ENCODE data around the gene HEATR5B.

- TF ChIP-seq POLR2A (IDR thresholded peaks at IDR 0.05; ENCODE audit: low read depth, low read length) (no peak), CTCF (conservative IDR thresholded peaks at IDR 0.05; ENCODE audit: low read depth, low read length) (no peak), ELK1 (IDR thresholded peaks at IDR 0.05; ENCODE audit: borderline replicate concordance, low read depth, low read length) (no peak), RFX5 (IDR thresholded peaks at IDR 0.05; ENCODE audit: low read depth, low read length) (no peak), CEBPB (IDR thresholded peaks at IDR 0.05; ENCODE audit: low read depth, low read length) (no peak), RAD21 (IDR thresholded peaks at IDR 0.05; ENCODE audit: low read length) (no peak)
Measured at GRCh38 chr2:36965206-36965605, 119.0 kb downstream of the HEATR5B start.
